Measurements from ENCODE around the gene HAPLN3. TPM values are rescaled to one million over a fixed set of nuclear protein-coding genes. Genes with fewer than 3 reads are reported as not detected.

The HAPLN3 gene
- total and polyA plus RNA-seq, 2 of the 4 experiments (the other 2 are of a cell fraction), result 5.9 to 28.6 TPM

- TF ChIP-seq MXI1 (IDR thresholded peaks at IDR 0.05; ENCODE audit: borderline replicate concordance, low read depth, low read length) (no peak), FOS (IDR thresholded peaks at IDR 0.05; ENCODE audit: low read depth, low read length) (no peak), CEBPB (IDR thresholded peaks at IDR 0.05; ENCODE audit: low read depth, low read length) (no peak), POLR2A (IDR thresholded peaks at IDR 0.05; ENCODE audit: low read depth, low read length) (no peak; the same call in 1 of the 2 replicates), RAD21 (IDR thresholded peaks at IDR 0.05; ENCODE audit: low read length) (no peak)
These were observed 13.6 kb upstream of the HAPLN3 start (continued) for GRCh38 chr15:88908697-88909621.

- whole genome bisulfite sequencing, 2 experiments (ENCODE audit: extremely low coverage in 2 of 2, insufficient read length in 1 of 2), result 100% methylated on average over 2 of the region's 12 CpGs; no CpG with 5 or more reads in 1 of the 2 experiments
- Histone ChIP-seq H4K5ac (ENCODE audit: low read depth, low read length) (no peak overlapping the region), H3K79me1 (ENCODE audit: low read depth in 1 of 2, low read length in 2 of 2) (peaks cover 29 to 92% of the 10 kb centered on the region in 2 experiments; a peak in 3 of 4 replicates), H3K23ac (ENCODE audit: low read depth, low read length) (0 out of 2 replicates have a peak overlapping the region, but pooled peaks have one; percentile 28), H3K4me2 (ENCODE audit: low read depth, low read length) (no peak overlapping the region), H2BK15ac (ENCODE audit: low read depth, low read length) (no peak overlapping the region), H3K4me1 (ENCODE audit: control insufficient read depth, insufficient read depth, low read length) (peaks cover 29% of the 10 kb centered on the region), H3K9me3 (ENCODE audit: control insufficient read depth, insufficient read depth, low read length) (no peaks in the 10 kb centered on the region), H3K18ac (ENCODE audit: low read depth, low read length) (no peak overlapping the region), H3K56ac (ENCODE audit: extremely low read depth, insufficient read depth, low read length) (no peak overlapping the region), H2BK120ac (ENCODE audit: low read depth, low read length) (no peak overlapping the region), H2BK5ac (ENCODE audit: low read depth, low read length, poor library complexity, severe bottlenecking) (no peak overlapping the region), H2BK20ac (ENCODE audit: low read depth, low read length) (no peak overlapping the region), H2AK5ac (ENCODE audit: low read depth, low read length) (no peak overlapping the region), H4K20me1 (ENCODE audit: insufficient read depth, low read length) (peaks cover 79% of the 10 kb centered on the region), H4K91ac (ENCODE audit: insufficient read depth, low read depth, low read length) (no peak overlapping the region), H4K8ac (ENCODE audit: low read depth in 2 of 2, low read length in 2 of 2) (no peak overlapping the region), H3K9me1 (ENCODE audit: insufficient read depth, low read length) (peaks cover 33% of the 10 kb centered on the region), H3K36me3 (ENCODE audit: control insufficient read depth, insufficient read depth, low read length) (peaks cover 60% of the 10 kb centered on the region), H2AK9ac (replicated peaks; ENCODE audit: low read depth, low read length, poor library complexity) (no peak overlapping the region), H3K4ac (ENCODE audit: low read depth, low read length) (peak overlapping the region; percentile 16; the same call in 1 of the 2 replicates), H3K4me3 (ENCODE audit: insufficient read depth, low read depth, low read length) (no peak overlapping the region), H3K27ac (ENCODE audit: insufficient read depth, low read length) (no peak overlapping the region), H2AFZ (replicated peaks; ENCODE audit: low read length, poor library complexity) (no peak overlapping the region), H3K27me3 (ENCODE audit: control insufficient read depth, insufficient read depth, low read length) (no peaks in the 10 kb centered on the region), H3K14ac (replicated peaks; ENCODE audit: low read depth, low read length) (no peak overlapping the region; the same call in 1 of the 2 replicates), H3K9ac (ENCODE audit: low read depth, low read length) (no peak overlapping the region)
- POLR2A ChIA-PET (ENCODE audit: unreplicated experiment), result interaction anchor here (0.7 kb wide), 1 partner anchor 79 kb away, joined by 3 read pairs; no protein-coding TSS in a partner anchor
- CTCF ChIA-PET, result interaction anchor here (1.0 kb wide), 1 partner anchor 109 kb away, joined by 3 read pairs; no protein-coding TSS in a partner anchor
- dilution Hi-C loops (cut with HindIII; ENCODE audit: low sequenced_read_pairs, unreplicated experiment) (loop anchor here (25.0 kb wide), 1 partner anchor 104 kb away; no protein-coding TSS in a partner anchor), intact Hi-C loops (cut with micrococcal nuclease) (loop anchor here (10.0 kb wide), 1 partner anchor 397 kb away; no protein-coding TSS in a partner anchor), in situ Hi-C loops (cut with MboI; ENCODE audit: low sequenced_read_pairs) (loop anchor here (5.0 kb wide), 1 partner anchor 109 kb away; no protein-coding TSS in a partner anchor)
- no peak for TF ChIP-seq FOS (IDR thresholded peaks at IDR 0.05; ENCODE audit: low read depth, low read length)
- no TSS peak for BruUV-seq (replicated peaks)
- DNase-seq, result no peak
- ATAC-seq (ENCODE audit: low read depth), result no peak
These were observed 12.8 kb upstream of the HAPLN3 start for GRCh38 chr15:88908123-88908522.

Data from IMR-90 (cell line).